Activated naive CD8-positive, alpha-beta T cell treated with anti-CD3 and anti-CD28 coated beads for 36 hours (primary cell): ENCODE measurements around the gene RHOA. TPM values are rescaled to one million over a fixed set of nuclear protein-coding genes. Genes with fewer than 3 reads are reported as not detected.
"Not testable (repeated sequence)": the region's sequence is repeated elsewhere in the genome, so short reads cannot be mapped to it uniquely, and the experiment has no call there.

Experiments used
- DNase-seq: peaks from one replicate; pipeline ENCODE4 v3.0.0; 2021
- H3K27ac Mint-ChIP-seq: one replicate; pipeline ENCODE4 v1.8.0; 2022; ENCODE audit warnings: mild to moderate bottlenecking, moderate library complexity, mixed read lengths
- H3K27me3 Mint-ChIP-seq: one replicate; pipeline ENCODE4 v1.8.0; 2022; ENCODE audit warnings: mild to moderate bottlenecking, mixed read lengths
- H3K36me3 Mint-ChIP-seq: one replicate; pipeline ENCODE4 v1.8.0; 2021; ENCODE audit warnings: mild to moderate bottlenecking, mixed read lengths
- H3K4me1 Mint-ChIP-seq: one replicate; pipeline ENCODE4 v1.8.0; 2021; ENCODE audit warnings: mixed read lengths
- H3K4me3 Mint-ChIP-seq: one replicate; pipeline ENCODE4 v1.8.0; 2022; ENCODE audit warnings: mild to moderate bottlenecking, moderate library complexity, mixed read lengths
- H3K9me3 Mint-ChIP-seq: one replicate; pipeline ENCODE4 v1.8.0; 2022; ENCODE audit warnings: mixed read lengths
- total RNA-seq, 2 experiments: library from RNA; stranded (reverse); gene quantifications; one replicate each; pipeline ENCODE4 v1.2.3, GENCODE V29; 2021

The RHOA gene
- total RNA-seq, 2 experiments from 2014 or later = 414 to 420 TPM

GRCh38 chr3:49358217-49358883 is 53.4 kb downstream of the RHOA start, which contains the start of gene GPX1:
TSS of gene GPX1 (minus strand) at chr3:49358353. CDS start at chr3:49358278, 75 bp downstream.
- Mint-ChIP-seq H3K36me3 (peaks cover 51% of the 10 kb centered on the region), H3K4me3 (peak within 1 kb of the TSS; percentile 96), H3K27me3 (no peaks in the 10 kb centered on the region), H3K27ac (peak within 1 kb of the TSS; percentile 92), H3K9me3 (no peaks in the 10 kb centered on the region), H3K4me1 (peaks cover 28% of the 10 kb centered on the region)
- DNase-seq = peak; percentile 91

GRCh38 chr3:49357443-49358216 is 54.1 kb downstream of the RHOA start:
- H3K9me3 Mint-ChIP-seq, H3K27me3 Mint-ChIP-seq: not testable (repeated sequence)
- peak; percentile 62 for DNase-seq
- H3K36me3 Mint-ChIP-seq = peaks cover 45% of the 10 kb centered on the region
- peak overlapping the region; percentile 92 for H3K27ac Mint-ChIP-seq
- H3K4me1 Mint-ChIP-seq = peaks cover 21% of the 10 kb centered on the region
- peak overlapping the region; percentile 96 for H3K4me3 Mint-ChIP-seq

- not testable (repeated sequence) for H3K27me3 Mint-ChIP-seq, H3K9me3 Mint-ChIP-seq, DNase-seq
- H3K4me1 Mint-ChIP-seq = peaks cover 18% of the 10 kb centered on the region
- H3K4me3 Mint-ChIP-seq = peak overlapping the region; percentile 96
- H3K36me3 Mint-ChIP-seq = peaks cover 41% of the 10 kb centered on the region
- peak overlapping the region; percentile 92 for H3K27ac Mint-ChIP-seq
Observed at GRCh38 chr3:49357095-49357442, 54.7 kb downstream of the RHOA start.

DNA sequence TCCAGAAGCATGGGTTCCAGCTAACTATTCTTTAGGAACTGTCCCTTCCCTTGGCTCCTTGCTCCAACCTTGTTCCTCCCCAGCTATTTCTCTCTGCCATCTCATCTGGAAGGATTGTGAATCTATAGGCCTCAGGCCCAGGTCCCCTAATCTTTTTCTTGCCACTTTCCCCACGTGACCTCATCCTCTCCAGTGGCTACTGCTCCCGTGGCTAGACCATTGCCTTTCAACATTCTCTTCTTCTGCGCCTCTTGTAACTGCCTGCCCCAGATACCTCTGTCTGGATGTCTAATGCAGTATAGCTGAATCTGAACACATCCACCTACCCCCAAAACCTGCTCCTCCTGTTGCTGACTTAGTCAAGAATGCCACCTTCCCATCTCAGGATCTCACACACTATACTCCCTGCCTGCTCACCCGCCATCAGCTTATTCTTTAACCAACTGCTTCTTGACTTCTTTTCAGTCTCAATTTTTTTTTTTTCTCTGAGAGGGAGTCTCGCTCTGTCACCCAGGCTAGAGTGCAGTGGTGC is 58.8 kb downstream of the RHOA start:
- H3K27me3 Mint-ChIP-seq = no peaks in the 10 kb centered on the region
- no peak overlapping the region for H3K27ac Mint-ChIP-seq
- H3K9me3 Mint-ChIP-seq = no peaks in the 10 kb centered on the region
- no peak for DNase-seq
- H3K4me1 Mint-ChIP-seq = peaks cover 11% of the 10 kb centered on the region
- H3K36me3 Mint-ChIP-seq = peaks cover 24% of the 10 kb centered on the region
- H3K4me3 Mint-ChIP-seq = no peak overlapping the region

DNA sequence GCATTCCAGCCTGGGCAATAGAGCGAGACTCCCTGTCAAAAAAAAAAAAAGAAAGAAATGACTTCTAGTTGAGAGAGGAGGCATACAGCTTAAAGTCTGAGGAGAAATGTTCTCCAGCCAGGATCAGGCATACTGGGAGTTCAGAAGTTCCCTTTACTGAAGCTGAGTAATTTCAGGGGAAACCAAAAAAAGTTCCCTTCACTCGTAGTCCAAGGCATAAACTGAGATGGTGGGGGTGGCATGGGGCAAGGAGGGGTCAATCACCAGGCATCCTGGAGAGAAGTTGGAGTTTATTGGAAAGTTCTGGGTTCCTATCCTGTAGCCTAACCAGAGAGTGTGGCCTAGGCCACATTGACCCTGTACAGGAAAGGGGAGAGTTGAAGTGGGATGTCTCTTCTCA is 59.5 kb downstream of the RHOA start:
- no peak overlapping the region for H3K4me3 Mint-ChIP-seq
- no peak overlapping the region for H3K27ac Mint-ChIP-seq
- H3K27me3 Mint-ChIP-seq = no peaks in the 10 kb centered on the region
- no peak for DNase-seq
- H3K9me3 Mint-ChIP-seq = no peaks in the 10 kb centered on the region
- peaks cover 11% of the 10 kb centered on the region for H3K4me1 Mint-ChIP-seq
- H3K36me3 Mint-ChIP-seq = peaks cover 19% of the 10 kb centered on the region

DNA sequence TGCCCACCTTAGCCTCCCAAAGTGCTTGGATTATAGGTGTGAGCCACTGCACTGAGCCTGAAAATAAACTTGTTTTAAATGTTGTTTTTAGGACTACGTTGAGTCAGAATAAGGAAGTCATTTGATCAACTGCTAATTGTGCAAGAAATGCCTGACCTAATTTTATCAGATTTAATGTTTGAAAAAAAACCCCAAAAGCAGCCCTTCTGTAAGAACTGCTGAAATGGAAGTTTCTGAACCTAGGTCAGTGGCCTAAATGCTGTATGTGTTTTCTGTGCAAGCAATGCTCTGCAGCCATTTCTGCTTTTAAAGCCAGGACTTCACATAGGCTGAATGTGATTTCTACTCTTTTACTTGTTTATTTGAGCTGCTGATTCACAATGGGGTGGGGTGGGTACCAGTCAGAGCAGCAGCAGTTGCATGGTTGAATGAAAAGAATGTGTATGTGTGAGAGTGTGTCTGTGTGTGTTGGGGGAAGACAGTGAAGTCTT is 60.2 kb downstream of the RHOA start:
- peaks cover 10% of the 10 kb centered on the region for H3K4me1 Mint-ChIP-seq
- no peak for DNase-seq
- H3K4me3 Mint-ChIP-seq = no peak overlapping the region
- H3K27ac Mint-ChIP-seq = no peak overlapping the region
- H3K36me3 Mint-ChIP-seq = peaks cover 14% of the 10 kb centered on the region
- H3K9me3 Mint-ChIP-seq = no peaks in the 10 kb centered on the region
- H3K27me3 Mint-ChIP-seq = no peaks in the 10 kb centered on the region

- H3K9me3 Mint-ChIP-seq = no peaks in the 10 kb centered on the region
- H3K27ac Mint-ChIP-seq = no peak overlapping the region
- H3K36me3 Mint-ChIP-seq = peaks cover 4% of the 10 kb centered on the region
- H3K27me3 Mint-ChIP-seq = no peaks in the 10 kb centered on the region
- no peak overlapping the region for H3K4me3 Mint-ChIP-seq
- DNase-seq = no peak
- peaks cover 9% of the 10 kb centered on the region for H3K4me1 Mint-ChIP-seq
Observed at GRCh38 chr3:49349348-49350114, 62.2 kb downstream of the RHOA start.

DNA sequence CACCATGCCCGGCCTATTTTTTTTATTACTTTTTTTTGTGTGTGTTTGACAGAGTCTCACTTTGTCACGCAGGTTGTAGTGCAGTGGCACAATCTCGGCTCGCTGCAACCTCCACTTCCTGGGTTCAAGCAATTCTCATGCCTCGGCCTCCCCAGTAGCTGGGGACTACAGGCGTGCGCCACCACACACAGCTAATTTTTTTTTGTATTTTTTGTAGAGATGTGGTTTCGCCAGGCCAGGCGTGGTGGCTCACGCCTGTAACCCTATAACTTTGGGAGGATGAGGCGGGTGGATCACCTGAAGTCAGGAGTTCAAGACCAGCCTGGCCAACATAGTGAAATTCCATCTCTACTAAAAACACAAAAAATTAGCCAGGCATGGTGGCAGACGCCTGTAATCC is 63.4 kb downstream of the RHOA start:
- not testable (repeated sequence) for DNase-seq, H3K27me3 Mint-ChIP-seq, H3K36me3 Mint-ChIP-seq, H3K27ac Mint-ChIP-seq, H3K4me3 Mint-ChIP-seq, H3K9me3 Mint-ChIP-seq
- peaks cover 11% of the 10 kb centered on the region for H3K4me1 Mint-ChIP-seq

DNA sequence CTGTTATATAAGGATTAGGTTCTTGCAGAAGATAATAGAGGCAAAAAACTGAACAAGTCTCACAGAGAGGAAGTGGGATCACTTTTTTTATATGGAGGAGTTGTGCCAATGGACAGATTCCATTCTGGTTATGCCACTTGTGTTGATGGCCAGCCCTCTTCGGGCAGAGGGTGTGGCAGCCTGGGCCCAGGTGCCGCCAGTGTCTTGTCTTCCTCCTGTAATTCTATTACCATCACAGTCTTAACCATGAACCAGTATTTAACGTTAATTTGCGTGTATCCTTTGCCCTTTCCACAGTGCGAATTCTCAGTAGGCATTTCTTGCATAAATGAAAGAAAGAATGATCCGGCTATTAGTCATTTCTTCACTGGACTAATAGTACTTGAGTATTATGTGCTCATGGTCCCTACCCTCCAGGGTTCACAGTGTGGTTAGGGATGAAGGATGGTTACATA is 65.0 kb downstream of the RHOA start:
- H3K4me3 Mint-ChIP-seq = no peak overlapping the region
- no peaks in the 10 kb centered on the region for H3K27me3 Mint-ChIP-seq
- H3K36me3 Mint-ChIP-seq = no peaks in the 10 kb centered on the region
- H3K9me3 Mint-ChIP-seq = no peaks in the 10 kb centered on the region
- H3K4me1 Mint-ChIP-seq = peaks cover 19% of the 10 kb centered on the region
- no peak for DNase-seq
- no peak overlapping the region for H3K27ac Mint-ChIP-seq

DNA sequence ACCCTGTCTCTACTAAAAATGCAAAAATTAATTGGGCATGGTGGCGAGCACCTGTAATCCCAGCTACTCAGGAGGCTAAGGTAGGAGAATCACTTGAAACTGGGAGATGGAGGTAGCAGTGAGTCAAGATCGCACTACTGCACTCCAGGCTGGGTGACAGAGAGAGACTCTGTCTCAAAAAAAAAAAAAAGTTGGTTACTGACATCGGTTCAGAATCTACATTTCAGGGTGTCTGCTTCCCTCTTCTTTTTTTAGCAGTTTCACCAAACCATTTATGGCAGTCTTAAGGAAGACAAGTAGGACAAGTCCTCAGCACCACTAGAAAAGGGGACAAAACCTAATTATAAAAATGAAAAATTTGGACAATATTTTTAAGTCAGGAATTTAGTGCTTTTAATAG is 68.6 kb downstream of the RHOA start:
- H3K4me3 Mint-ChIP-seq = no peak overlapping the region
- peaks cover 40% of the 10 kb centered on the region for H3K4me1 Mint-ChIP-seq
- H3K36me3 Mint-ChIP-seq = peaks cover 10% of the 10 kb centered on the region
- no peaks in the 10 kb centered on the region for H3K9me3 Mint-ChIP-seq
- H3K27ac Mint-ChIP-seq = no peak overlapping the region
- H3K27me3 Mint-ChIP-seq = no peaks in the 10 kb centered on the region
- DNase-seq = no peak

DNA sequence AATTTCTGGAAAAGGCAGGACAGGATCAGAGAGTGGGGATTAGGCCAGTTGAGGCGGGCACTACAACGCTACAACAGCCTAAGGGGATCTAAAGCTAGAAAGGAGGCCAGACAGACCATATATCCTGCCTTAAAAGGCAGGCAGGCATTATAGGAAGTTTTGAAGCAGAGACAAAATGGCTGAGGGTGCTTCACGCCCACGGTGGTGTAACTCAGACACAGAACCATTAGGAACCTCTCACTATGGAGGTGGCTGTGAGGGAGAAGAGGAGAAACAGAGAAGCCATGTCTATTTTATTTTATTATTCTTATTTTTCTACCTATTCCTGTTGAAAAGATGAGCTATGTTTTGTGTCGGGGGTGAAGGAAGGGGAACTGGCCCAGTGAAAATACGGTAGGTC is 69.8 kb downstream of the RHOA start:
- no peaks in the 10 kb centered on the region for H3K27me3 Mint-ChIP-seq
- DNase-seq = no peak

GRCh38 chr3:49339941-49340800 is 71.6 kb downstream of the RHOA start, which contains the start of gene USP4:
TSS of gene USP4 (minus strand) at chr3:49340053. CDS start at chr3:49340024, 29 bp downstream.
- peaks cover 45% of the 10 kb centered on the region for H3K4me1 Mint-ChIP-seq
- H3K4me3 Mint-ChIP-seq = peak within 1 kb of the TSS; percentile 97
- peak within 1 kb of the TSS; percentile 97 for H3K27ac Mint-ChIP-seq
- peaks cover 21% of the 10 kb centered on the region for H3K36me3 Mint-ChIP-seq
- H3K27me3 Mint-ChIP-seq = no peaks in the 10 kb centered on the region
- peak; percentile 97 for DNase-seq
- H3K9me3 Mint-ChIP-seq = no peaks in the 10 kb centered on the region

More for the DNA sequence above, 69.8 kb downstream of the RHOA start:
- H3K4me3 Mint-ChIP-seq = peak overlapping the region; percentile 52
- H3K4me1 Mint-ChIP-seq = peaks cover 45% of the 10 kb centered on the region
- H3K9me3 Mint-ChIP-seq = no peaks in the 10 kb centered on the region
- peaks cover 13% of the 10 kb centered on the region for H3K36me3 Mint-ChIP-seq
- peak overlapping the region; percentile 91 for H3K27ac Mint-ChIP-seq

- H3K36me3 Mint-ChIP-seq = peaks cover 25% of the 10 kb centered on the region
- H3K27ac Mint-ChIP-seq = peak overlapping the region; percentile 97
- DNase-seq = peak; percentile 34
- H3K27me3 Mint-ChIP-seq = no peaks in the 10 kb centered on the region
- no peaks in the 10 kb centered on the region for H3K9me3 Mint-ChIP-seq
- H3K4me3 Mint-ChIP-seq = peak overlapping the region; percentile 97
- peaks cover 42% of the 10 kb centered on the region for H3K4me1 Mint-ChIP-seq
Observed at GRCh38 chr3:49339581-49339940, 72.2 kb downstream of the RHOA start.
